ENCODE results near the gene SLC24A4. TPM values are rescaled to one million over a fixed set of nuclear protein-coding genes. Genes with fewer than 3 reads are reported as not detected.

Gene SLC24A4
- total and polyA plus RNA-seq, 3 donors from 2014 or later, result 3.6 to 10.6 (median 8.5) TPM

DNA sequence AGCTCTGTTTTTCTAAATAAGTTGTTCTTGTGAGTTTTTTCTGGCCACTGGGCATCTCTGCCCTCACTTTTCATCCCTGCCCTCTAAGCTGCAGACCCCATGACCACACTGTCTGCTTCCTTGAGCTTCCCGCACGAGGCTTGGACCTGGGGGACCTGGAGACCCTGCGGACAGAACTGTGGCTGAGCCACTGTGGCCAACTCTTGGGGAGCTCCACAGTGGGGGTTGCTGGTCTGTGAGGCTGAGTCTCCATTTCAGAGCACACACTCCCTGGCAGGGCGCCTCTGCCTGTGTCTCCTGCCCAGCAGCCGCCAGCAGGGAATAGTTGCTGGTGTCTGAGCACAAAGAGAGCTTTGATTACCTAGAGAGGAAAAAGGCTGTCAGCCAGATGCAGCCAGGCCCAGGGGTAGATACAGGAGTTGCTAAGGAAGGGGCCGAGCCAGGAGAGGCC, 177.6 kb downstream of the SLC24A4 start:
- WGBS, 2 donors, result 78 to 90% methylated on average over 6 of the region's 6 CpGs
- H3K4me1 ChIP-seq, result peaks cover 27% of the 10 kb centered on the region
- H3K9me3 ChIP-seq, result no peaks in the 10 kb centered on the region
- intact Hi-C loops (cut with DNase I; ENCODE audit: low total_unique reads), result no loop called here
- DNase-seq, result peak; percentile 70
- no peak overlapping the region for H3K27ac ChIP-seq
- no peak overlapping the region for H3K4me3 ChIP-seq
- no peaks in the 10 kb centered on the region for H3K36me3 ChIP-seq (ENCODE audit: low read depth, missing control alignments)
- H3K27me3 ChIP-seq, result no peaks in the 10 kb centered on the region
- no peak for TF ChIP-seq CTCF (IDR thresholded peaks at IDR 0.05)

DNA sequence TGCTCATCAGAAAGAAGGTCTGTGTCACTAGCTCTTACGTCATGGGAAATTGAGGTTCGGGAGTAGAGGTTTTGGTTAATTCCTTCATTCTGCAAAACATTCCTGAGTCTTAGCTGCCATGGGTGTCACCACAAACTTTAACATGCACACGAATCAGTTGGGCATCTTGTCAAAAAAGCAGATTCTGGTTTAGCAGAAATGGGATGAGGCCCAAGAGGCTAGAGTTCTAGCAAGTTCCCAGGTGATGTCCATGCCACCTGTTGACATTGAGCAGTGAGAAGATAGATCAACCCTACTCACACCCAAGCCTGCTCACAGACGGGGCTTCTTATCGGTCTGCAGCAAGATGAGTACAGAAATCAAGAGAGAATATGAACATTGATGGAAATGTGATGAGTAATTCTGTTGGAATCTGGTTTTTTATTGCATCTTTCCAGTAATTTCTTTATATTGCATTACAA, 179.0 kb downstream of the SLC24A4 start:
- intact Hi-C loops (cut with DNase I; ENCODE audit: low total_unique reads), result no loop called here
- TF ChIP-seq CTCF (IDR thresholded peaks at IDR 0.05) (no peak), POLR2A (IDR thresholded peaks at IDR 0.05) (no peak)
- peaks cover 27% of the 10 kb centered on the region for H3K4me1 ChIP-seq
- H3K9me3 ChIP-seq, result no peaks in the 10 kb centered on the region
- no peaks in the 10 kb centered on the region for H3K27me3 ChIP-seq
- WGBS, 2 donors, result 84% methylated on average over 5 of the region's 5 CpGs
- no peaks in the 10 kb centered on the region for H3K36me3 ChIP-seq (ENCODE audit: low read depth, missing control alignments)
- DNase-seq, result no peak
- no peak overlapping the region for H3K4me3 ChIP-seq
- H3K27ac ChIP-seq, result no peak overlapping the region

GRCh38 chr14:92502541-92503286, 179.7 kb downstream of the SLC24A4 start:
- Histone ChIP-seq H3K27ac (peak overlapping the region; percentile 50 to 70), H3K9me3 (no peaks in the 10 kb centered on the region), H3K27me3 (no peaks in the 10 kb centered on the region), H3K4me3 (no peak overlapping the region), H3K36me3 (ENCODE audit: low read depth, missing control alignments) (no peaks in the 10 kb centered on the region), H3K4me1 (peaks cover 27% of the 10 kb centered on the region)
- TF ChIP-seq POLR2A (IDR thresholded peaks at IDR 0.05) (no peak), CTCF (IDR thresholded peaks at IDR 0.05) (no peak)
- no peak for DNase-seq
- WGBS, 2 donors, result 81 to 85% methylated on average over 8 to 9 of the region's 9 CpGs
- intact Hi-C loops (cut with DNase I; ENCODE audit: low total_unique reads), result no loop called here

GRCh38 chr14:92503756-92504491, 181.0 kb downstream of the SLC24A4 start:
- no peaks in the 10 kb centered on the region for H3K9me3 ChIP-seq
- DNase-seq, result peak; percentile 74
- no peaks in the 10 kb centered on the region for H3K36me3 ChIP-seq (ENCODE audit: low read depth, missing control alignments)
- H3K27ac ChIP-seq, result peak overlapping the region; percentile 39 to 45
- no peak overlapping the region for H3K4me3 ChIP-seq
- 59 to 71% methylated on average over 4 of the region's 4 CpGs for WGBS, 2 donors
- peaks cover 27% of the 10 kb centered on the region for H3K4me1 ChIP-seq
- intact Hi-C loops (cut with DNase I; ENCODE audit: low total_unique reads), result no loop called here
- TF ChIP-seq POLR2A (IDR thresholded peaks at IDR 0.05) (no peak), CTCF (IDR thresholded peaks at IDR 0.05) (no peak)
- no peaks in the 10 kb centered on the region for H3K27me3 ChIP-seq

Measured in testis (tissue), 3 donors.